DMS153 (cell line): ENCODE data around the gene SFXN5.

Source experiments
- DNase-seq: peaks from one replicate; lab custom pipeline; 2025; lab: John Stamatoyannopoulos, UW

Gene SFXN5

GRCh38 chr2:72994282-72994990 lies 77.1 kb downstream of the SFXN5 start:
- no peak for DNase-seq

- no peak for DNase-seq
Measured at GRCh38 chr2:72993933-72994280, 77.6 kb downstream of the SFXN5 start.

- no peak for DNase-seq
Measured at GRCh38 chr2:72993147-72993932, 78.2 kb downstream of the SFXN5 start.

GRCh38 chr2:72992734-72993102 lies 78.8 kb downstream of the SFXN5 start:
- DNase-seq, result no peak

- no peak for DNase-seq
Measured at GRCh38 chr2:72991980-72992733, 79.4 kb downstream of the SFXN5 start.

GRCh38 chr2:72991439-72991725 lies 80.1 kb downstream of the SFXN5 start:
- no peak for DNase-seq

- no peak for DNase-seq
Measured at GRCh38 chr2:72990695-72991438, 80.6 kb downstream of the SFXN5 start.

- DNase-seq, result no peak
Measured at GRCh38 chr2:72989770-72990556, 81.5 kb downstream of the SFXN5 start.

- no peak for DNase-seq
Measured at GRCh38 chr2:72988726-72989273, 82.7 kb downstream of the SFXN5 start.

GRCh38 chr2:72988041-72988440 lies 83.5 kb downstream of the SFXN5 start:
- no peak for DNase-seq

- DNase-seq, result no peak
Measured at GRCh38 chr2:72985891-72986683, 85.4 kb downstream of the SFXN5 start.

- DNase-seq, result no peak
Measured at GRCh38 chr2:72985136-72985535, 86.4 kb downstream of the SFXN5 start.

- DNase-seq, result no peak
Measured at GRCh38 chr2:72984172-72984671, 87.3 kb downstream of the SFXN5 start.

GRCh38 chr2:72983500-72984161 lies 87.9 kb downstream of the SFXN5 start:
- DNase-seq, result peak; percentile 32

GRCh38 chr2:72982781-72983499 lies 88.6 kb downstream of the SFXN5 start:
- DNase-seq, result no peak

GRCh38 chr2:72982219-72982618 lies 89.3 kb downstream of the SFXN5 start:
- DNase-seq, result no peak

- DNase-seq, result no peak
Measured at GRCh38 chr2:72981536-72981935, 90.0 kb downstream of the SFXN5 start.

GRCh38 chr2:72980535-72981217 lies 90.8 kb downstream of the SFXN5 start:
- DNase-seq, result no peak
